Measurements from ENCODE around the gene LRP1. TPM values are rescaled to one million over a fixed set of nuclear protein-coding genes. Genes with fewer than 3 reads are reported as not detected.

The LRP1 gene
- total RNA-seq, 1 experiment from 2014 or later: 9.0 TPM

- in situ Hi-C loops (cut with HindIII; ENCODE audit: low pct_unique_long_range_greater_than_20kb, low sequenced_read_pairs) (no loop called here), intact Hi-C loops (cut with micrococcal nuclease; ENCODE audit: unreplicated experiment) (no loop called here)
- DNase-seq (ENCODE audit: low read depth, low spot score): no peak
- no TSS peak for BruUV-seq (replicated peaks)
- Histone ChIP-seq H3K27me3 (ENCODE audit: control insufficient read depth, insufficient read depth, low read length) (no peaks in the 10 kb centered on the region), H3K4me1 (ENCODE audit: control insufficient read depth, insufficient read depth, low read length) (no peaks in the 10 kb centered on the region), H3K9me3 (ENCODE audit: control insufficient read depth, insufficient read depth, low read depth, low read length) (no peaks in the 10 kb centered on the region), H3K27ac (ENCODE audit: low read length) (no peak overlapping the region), H3K36me3 (ENCODE audit: control insufficient read depth, insufficient read depth, low read length) (no peaks in the 10 kb centered on the region), H3K4me3 (ENCODE audit: low read depth in 2 of 2, low read length in 2 of 2) (no peak overlapping the region)
- TF ChIP-seq CTCF (IDR thresholded peaks at IDR 0.05) (no peak), SIN3A (IDR thresholded peaks at IDR 0.05; ENCODE audit: borderline replicate concordance, insufficient read depth, low read depth, low read length) (no peak), REST (IDR thresholded peaks at IDR 0.05; ENCODE audit: insufficient read depth in 1 of 2, low read depth in 2 of 2, low read length in 1 of 2) (no peak), POLR2AphosphoS5 (IDR thresholded peaks at IDR 0.05; ENCODE audit: low read depth, low read length) (no peak), TCF7L2 (IDR thresholded peaks at IDR 0.05; ENCODE audit: low read depth, low read length) (no peak)
- POLR2A ChIA-PET: no interaction called here
- no peak for ATAC-seq
- CTCF ChIA-PET: no interaction called here
Measured at GRCh38 chr12:57152639-57153038, 24.4 kb downstream of the LRP1 start.

GRCh38 chr12:57153415-57153997, 25.2 kb downstream of the LRP1 start:
- H3K9me3 ChIP-seq (ENCODE audit: control insufficient read depth, insufficient read depth, low read depth, low read length): no peaks in the 10 kb centered on the region
- H3K4me3 ChIP-seq (ENCODE audit: low read depth in 2 of 2, low read length in 2 of 2): no peak overlapping the region
- ChIA-PET POLR2A (interaction anchor here (0.6 kb wide), 1 partner anchor 36 kb away, joined by 3 read pairs; no protein-coding TSS in a partner anchor), CTCF (no interaction called here)
- no peaks in the 10 kb centered on the region for H3K27me3 ChIP-seq (ENCODE audit: control insufficient read depth, insufficient read depth, low read length)
- no peaks in the 10 kb centered on the region for H3K4me1 ChIP-seq (ENCODE audit: control insufficient read depth, insufficient read depth, low read length)
- BruUV-seq (replicated peaks): no TSS peak
- ATAC-seq (no peak), DNase-seq (ENCODE audit: low read depth, low spot score) (no peak)
- H3K27ac ChIP-seq (ENCODE audit: low read length): no peak overlapping the region
- intact Hi-C loops (cut with micrococcal nuclease; ENCODE audit: unreplicated experiment) (no loop called here), in situ Hi-C loops (cut with HindIII; ENCODE audit: low pct_unique_long_range_greater_than_20kb, low sequenced_read_pairs) (no loop called here)
- H3K36me3 ChIP-seq (ENCODE audit: control insufficient read depth, insufficient read depth, low read length): no peaks in the 10 kb centered on the region
- TF ChIP-seq CTCF (IDR thresholded peaks at IDR 0.05): no peak
